Purkinje cell (primary cell): ENCODE measurements around the gene FAM193B. TPM values are rescaled to one million over a fixed set of nuclear protein-coding genes. Genes with fewer than 3 reads are reported as not detected.

Experiments
- polyA plus RNA-seq: library from polyadenylated mRNA; unstranded; fragments of >200 nt; fragmentation: Nextera tagmentation; gene quantifications from 2 replicates; pipeline ENCODE4 v1.2.1, GENCODE V29; 2014

FAM193B gene
- polyA plus RNA-seq, result 9.3 and 14.3 TPM in 2 replicates

GRCh38 chr5:177554474-177555111 lies at the start of gene FAM193B:
FAM193B (minus strand) TSS chr5:177554563; CDS start chr5:177554458, 105 bp downstream.

DNA sequence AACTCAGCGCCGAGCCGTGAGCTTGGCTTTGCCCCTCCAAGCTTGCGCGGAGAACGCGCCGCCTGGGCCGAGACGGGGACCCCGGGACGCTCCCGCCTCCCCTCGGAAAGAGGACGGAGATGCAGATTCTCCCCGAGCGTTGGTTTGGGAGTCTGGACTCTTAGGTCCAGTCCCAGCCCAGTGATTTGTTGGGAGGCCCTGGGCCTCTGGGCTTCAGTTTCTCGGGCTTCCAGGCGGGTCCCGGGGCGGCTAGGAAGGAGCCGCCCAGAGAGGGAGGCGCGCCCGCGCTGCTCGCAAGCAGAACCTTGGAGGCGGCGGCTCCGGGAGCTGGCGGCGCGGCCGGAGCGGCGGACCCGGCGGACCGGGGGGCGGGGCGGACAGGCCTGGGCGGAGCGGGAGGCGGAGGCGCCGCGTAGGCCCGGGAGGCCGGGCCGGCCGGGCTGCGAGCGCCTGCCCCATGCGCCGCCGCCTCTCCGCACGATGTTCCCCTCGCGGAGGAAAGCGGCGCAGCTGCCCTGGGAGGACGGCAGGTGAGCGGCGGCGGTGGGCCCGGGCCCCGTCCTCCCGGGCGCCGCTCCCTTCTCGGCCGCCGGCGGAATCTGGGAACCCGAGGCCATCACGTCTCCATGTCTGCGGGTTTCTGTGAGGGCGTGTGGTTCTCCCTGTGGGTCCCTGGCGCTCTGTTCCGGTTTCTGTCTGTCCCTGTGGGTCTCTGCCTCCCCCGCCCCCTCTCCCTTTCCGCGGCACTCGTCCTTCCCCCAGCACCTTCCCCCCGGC lies 45.6 kb upstream of the FAM193B start, which contains the start of gene B4GALT7:
B4GALT7 (plus strand) TSS at position 402 of the 777 bp plus-strand sequence; CDS start at position 481, 79 bp downstream.

GRCh38 chr5:177592010-177592834 lies 37.9 kb upstream of the FAM193B start, which contains the start of gene TMED9:
TMED9 (plus strand) TSS chr5:177592203; CDS start chr5:177592215, 12 bp downstream.

GRCh38 chr5:177516601-177517568 lies 37.5 kb downstream of the FAM193B start, which contains the start of gene DDX41:
DDX41 (minus strand) TSS chr5:177516961; CDS start chr5:177516945, 16 bp downstream.

GRCh38 chr5:177509381-177509951 lies 44.9 kb downstream of the FAM193B start, which contains the start of gene DOK3:
DOK3 (minus strand) TSS chr5:177509826; CDS start chr5:177509540, 286 bp downstream.

GRCh38 chr5:177497292-177498012 lies 56.9 kb downstream of the FAM193B start, which contains the start of gene PDLIM7:
PDLIM7 (minus strand) TSS chr5:177497604; CDS start chr5:177496512, 1,092 bp downstream.

GRCh38 chr5:177473443-177474001 lies 80.8 kb downstream of the FAM193B start, which contains the start of gene DBN1:
DBN1 (minus strand) TSS chr5:177473634; CDS start chr5:177473521, 113 bp downstream.

Other genes with a start within 250 kb of the FAM193B start
- not detected in 2 replicates for gene MXD3, start 242.7 kb downstream of the FAM193B start, polyA plus RNA-seq
- gene LMAN2, start 202.9 kb downstream of the FAM193B start, polyA plus RNA-seq, result 8.0 and 18.3 TPM in 2 replicates
- gene RGS14, start 196.6 kb downstream of the FAM193B start, polyA plus RNA-seq, result 0.63 and 2.1 TPM in 2 replicates
- gene SLC34A1, start 170.1 kb downstream of the FAM193B start, polyA plus RNA-seq, result not detected in 2 replicates
- not detected in 2 replicates for gene PFN3, start 153.9 kb downstream of the FAM193B start, polyA plus RNA-seq
- gene F12, start 145.0 kb downstream of the FAM193B start, polyA plus RNA-seq, result 1.3 and 2.0 TPM in 2 replicates
- 1.3 and 5.0 TPM in 2 replicates for gene GRK6, start 127.9 kb downstream of the FAM193B start, polyA plus RNA-seq
- gene PRR7, start 107.7 kb downstream of the FAM193B start, polyA plus RNA-seq, result not detected in 2 replicates
- gene DBN1, start 80.9 kb downstream of the FAM193B start, polyA plus RNA-seq, result 2.5 and 5.6 TPM in 2 replicates
- gene PDLIM7, start 57.0 kb downstream of the FAM193B start, polyA plus RNA-seq, result 0.52 TPM in 1 of 2 replicates, not detected in the other
- 0.44 and 0.84 TPM in 2 replicates for gene DOK3, start 44.7 kb downstream of the FAM193B start, polyA plus RNA-seq
- 31.1 and 33.8 TPM in 2 replicates for gene DDX41, start 37.6 kb downstream of the FAM193B start, polyA plus RNA-seq
- 12.0 and 13.3 TPM in 2 replicates for gene TMED9, start 37.6 kb upstream of the FAM193B start, polyA plus RNA-seq
- gene B4GALT7, start 45.6 kb upstream of the FAM193B start, polyA plus RNA-seq, result 5.8 and 10.8 TPM in 2 replicates
- 3.1 and 8.3 TPM in 2 replicates for gene FAM153A, start 228.3 kb upstream of the FAM193B start, polyA plus RNA-seq